GM18909 (cell line): ENCODE results near the gene PNRC1.
"Not testable (repeated sequence)": the region's sequence is repeated elsewhere in the genome, so short reads cannot be mapped to it uniquely, and the experiment has no call there.

Source experiments
- ATAC-seq: cut with Tn5 transposase; IDR thresholded peaks from one replicate; pipeline ENCODE4 v1.9.1; 2021; ENCODE audit warnings: mild to moderate bottlenecking; ENCODE audit not compliant: unreplicated experiment, poor library complexity

PNRC1 gene

GRCh38 chr6:89085409-89086205 is 5.1 kb downstream of the PNRC1 start:
- ATAC-seq, result no peak

GRCh38 chr6:89087881-89088280 is 7.3 kb downstream of the PNRC1 start:
- no peak for ATAC-seq

GRCh38 chr6:89098461-89098860 is 17.9 kb downstream of the PNRC1 start:
- ATAC-seq, result no peak

GRCh38 chr6:89100114-89100513 is 19.6 kb downstream of the PNRC1 start:
- no peak for ATAC-seq

- ATAC-seq, result no peak
These were observed 29.7 kb downstream of the PNRC1 start for GRCh38 chr6:89110284-89110683.

GRCh38 chr6:89111933-89112332 is 31.4 kb downstream of the PNRC1 start:
- no peak for ATAC-seq

GRCh38 chr6:89116702-89117101 is 36.2 kb downstream of the PNRC1 start:
- ATAC-seq, result no peak

GRCh38 chr6:89117211-89118108 is 36.9 kb downstream of the PNRC1 start, which contains the start of gene SRSF12:
Gene SRSF12 (minus strand): TSS chr6:89118071. CDS start chr6:89117887, 184 bp downstream.
- peak; percentile 83 for ATAC-seq

- ATAC-seq, result no peak
These were observed 38.4 kb downstream of the PNRC1 start for GRCh38 chr6:89118931-89119330.

- no peak for ATAC-seq
These were observed 39.8 kb downstream of the PNRC1 start for GRCh38 chr6:89120371-89120770.

GRCh38 chr6:89121934-89122333 is 41.4 kb downstream of the PNRC1 start:
- no peak for ATAC-seq

GRCh38 chr6:89122625-89123024 is 42.1 kb downstream of the PNRC1 start:
- no peak for ATAC-seq

- not testable (repeated sequence) for ATAC-seq
These were observed 47.7 kb downstream of the PNRC1 start for GRCh38 chr6:89128256-89128671.

GRCh38 chr6:89131599-89131998 is 51.0 kb downstream of the PNRC1 start:
- ATAC-seq, result no peak

- ATAC-seq, result no peak
These were observed 51.5 kb downstream of the PNRC1 start for GRCh38 chr6:89132057-89132456.

GRCh38 chr6:89133981-89134380 is 53.4 kb downstream of the PNRC1 start:
- ATAC-seq, result no peak

- no peak for ATAC-seq
These were observed 54.2 kb downstream of the PNRC1 start for GRCh38 chr6:89134723-89135122.
